ENCODE measurements around the gene MRO.

Gene MRO

DNA sequence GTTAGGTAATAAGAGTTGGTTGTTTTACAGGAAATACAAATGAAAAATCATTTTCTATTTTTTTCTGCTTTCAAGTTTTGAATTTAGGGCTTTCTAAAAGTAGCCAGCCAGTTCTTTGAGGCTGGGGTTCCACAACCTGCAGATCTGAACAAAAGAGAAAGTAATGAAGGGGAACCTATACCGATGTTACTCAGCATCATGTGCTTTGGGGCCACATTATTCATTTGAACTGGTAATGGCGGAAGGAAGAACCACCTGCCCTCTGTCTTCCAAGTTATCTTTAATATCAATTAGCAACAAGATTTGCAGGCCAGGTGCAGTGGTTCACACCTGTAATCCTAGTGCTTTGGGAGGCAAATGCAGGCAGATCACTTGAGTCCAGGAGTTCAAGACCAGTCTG, 12.9 kb upstream of the MRO start:
- no peak for DNase-seq

DNA sequence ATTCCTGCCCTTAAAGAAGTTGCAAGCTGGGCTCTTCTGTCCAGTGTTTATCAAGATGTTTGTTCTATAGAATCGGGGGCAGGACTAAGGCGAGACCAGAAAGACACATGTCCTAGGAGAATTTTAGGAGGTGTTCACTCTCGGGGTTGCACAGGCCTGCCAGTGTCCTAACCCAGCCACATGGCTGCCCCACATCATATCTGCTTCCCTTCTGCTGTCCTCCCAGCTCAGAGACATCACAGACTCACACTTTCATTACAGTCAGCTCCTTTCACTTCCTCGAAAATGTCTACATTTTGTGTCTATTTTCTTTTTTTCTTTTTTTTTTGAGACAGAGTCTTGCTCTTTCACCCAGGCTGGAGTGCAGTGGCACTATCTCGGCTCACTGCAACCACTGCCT, 10.7 kb upstream of the MRO start:
- DNase-seq, result no peak

DNA sequence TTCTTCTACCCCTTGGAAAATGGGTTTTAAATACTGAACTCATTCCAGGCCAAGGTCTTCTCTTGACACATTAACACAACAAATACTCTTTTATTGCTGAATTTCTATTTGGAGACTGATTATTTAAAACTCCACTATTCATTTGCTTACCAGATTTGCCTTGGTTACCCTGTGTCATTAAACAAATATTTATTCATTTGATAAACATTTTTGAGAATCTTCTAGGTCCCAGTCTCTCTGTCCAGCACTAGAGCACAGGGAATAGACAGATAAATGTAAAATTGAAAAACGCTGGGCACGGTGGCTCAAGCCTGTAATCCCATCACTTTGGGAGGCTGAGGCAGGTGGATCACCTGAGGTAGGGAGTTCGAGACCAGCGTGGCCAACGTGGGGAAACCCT, 9.8 kb upstream of the MRO start:
- DNase-seq, result no peak

DNA sequence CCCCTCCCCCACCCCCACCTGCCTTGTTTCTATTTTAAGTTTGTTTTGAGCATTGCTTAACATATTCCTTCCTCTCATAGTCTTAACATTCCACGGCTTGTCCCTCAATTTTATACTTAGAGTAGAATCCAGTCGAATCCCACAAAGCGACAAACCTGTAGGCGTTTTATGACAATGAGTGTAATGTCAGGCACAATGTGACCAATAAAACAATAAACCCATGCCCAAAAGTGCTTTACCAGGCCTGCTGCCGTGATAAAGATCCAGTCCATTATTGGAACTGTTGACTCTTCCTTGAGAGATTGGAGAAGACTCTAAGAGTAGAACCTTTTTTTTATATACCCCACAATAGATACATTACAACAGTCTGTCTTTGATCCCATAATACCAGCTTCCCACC, 6.2 kb upstream of the MRO start:
- no peak for DNase-seq

DNA sequence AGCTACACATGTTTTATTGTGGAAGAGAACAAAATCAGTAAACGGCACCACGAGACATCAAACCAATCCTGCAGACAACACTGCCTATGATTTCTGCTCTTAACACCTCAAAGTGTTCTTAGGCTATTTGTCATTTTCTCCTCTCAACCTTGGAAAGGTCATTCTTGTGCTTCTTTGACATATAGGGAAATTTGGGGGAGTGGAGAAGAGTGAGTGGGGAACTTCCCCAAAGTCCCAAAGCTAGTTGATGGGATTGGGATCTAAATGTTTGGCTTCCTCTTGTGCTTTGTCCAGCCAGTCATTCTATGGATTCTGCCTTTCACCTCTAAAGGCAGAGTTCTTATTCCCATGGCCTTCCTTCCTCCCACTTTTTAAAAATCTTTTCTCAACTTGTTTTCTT, 5.8 kb upstream of the MRO start:
- DNase-seq, result no peak

DNA sequence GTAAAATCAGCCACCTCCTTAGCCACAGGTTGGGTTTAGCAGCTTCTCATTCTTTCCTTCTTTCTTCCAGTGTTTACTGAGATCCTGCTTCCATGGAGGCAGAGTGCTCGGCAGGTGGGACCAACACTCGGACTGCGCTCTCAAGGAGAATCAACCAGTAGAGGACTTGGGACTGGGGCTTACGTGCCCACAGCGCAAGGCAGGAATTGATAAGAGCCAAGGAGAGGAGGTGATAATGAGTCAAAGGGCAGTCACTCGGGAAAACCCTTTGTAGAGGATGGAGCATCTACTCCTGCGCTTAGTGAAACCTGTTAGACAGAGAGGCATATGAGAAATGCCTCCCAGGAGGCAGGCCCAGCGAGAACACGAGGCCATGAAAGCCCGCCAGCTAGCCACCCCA, 2.9 kb upstream of the MRO start:
- no peak for DNase-seq

DNA sequence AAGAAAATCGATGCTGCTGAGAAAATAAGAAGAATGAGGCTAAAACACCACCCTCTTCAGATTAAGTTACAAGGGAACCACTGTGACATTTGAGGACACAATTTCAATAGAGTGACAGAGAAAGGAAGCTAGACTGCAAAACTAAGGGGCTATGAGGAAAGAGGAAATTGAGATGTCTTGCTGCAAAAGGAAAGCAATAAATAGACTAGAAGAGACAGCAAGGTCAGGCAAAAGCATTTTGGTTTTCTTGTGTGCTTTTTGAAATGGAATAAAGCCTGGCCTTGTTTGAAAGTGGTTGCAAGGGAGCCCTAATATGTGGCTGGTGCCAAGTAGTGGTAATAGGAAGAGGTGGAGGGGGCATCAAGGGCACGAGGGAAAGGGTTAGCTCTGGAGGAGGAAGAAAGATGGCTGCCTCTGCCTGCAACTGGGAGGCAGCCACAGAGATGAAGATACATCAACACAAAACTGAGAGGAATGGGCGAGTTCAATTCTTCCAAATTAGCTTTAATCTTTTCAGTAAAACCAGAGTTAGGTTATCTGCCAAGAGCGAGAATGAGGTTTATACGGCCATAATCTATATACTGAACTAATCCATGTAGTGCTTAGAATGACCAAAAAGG, 1.2 kb upstream of the MRO start:
- no peak for DNase-seq

DNA sequence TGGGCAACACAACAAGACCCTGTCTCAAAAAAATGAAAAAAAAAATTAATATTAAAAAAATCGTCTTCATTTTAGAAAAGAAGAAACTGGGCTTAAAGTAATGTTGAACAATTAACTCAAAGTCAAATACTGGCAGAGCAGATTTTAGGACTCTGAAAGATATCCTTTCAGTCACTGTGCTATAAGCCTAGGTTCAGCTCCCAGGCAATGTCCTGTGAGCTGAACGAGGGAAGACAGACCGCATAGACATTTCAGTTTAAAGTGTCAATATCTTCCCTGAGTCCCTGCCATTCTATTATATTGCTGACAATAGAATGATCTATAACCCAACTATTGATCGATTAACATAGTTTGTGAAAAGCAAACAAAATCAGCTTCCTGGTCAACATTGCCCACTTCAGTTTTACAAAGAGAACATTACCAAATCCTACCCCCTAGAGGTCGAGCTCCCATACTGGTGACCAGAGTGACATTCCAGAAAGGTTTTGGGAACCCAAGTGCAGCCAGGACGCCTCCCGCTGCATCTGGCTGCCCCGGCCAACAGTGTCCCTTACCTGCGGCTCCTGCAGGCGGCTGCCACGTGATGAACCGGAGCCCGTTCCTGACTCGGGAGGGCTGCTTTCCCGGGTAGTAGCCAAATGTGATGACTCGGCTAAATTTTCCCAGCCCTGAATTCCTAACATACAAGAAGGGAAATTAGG, 639 bp downstream of the MRO start:
- no peak for DNase-seq

DNA sequence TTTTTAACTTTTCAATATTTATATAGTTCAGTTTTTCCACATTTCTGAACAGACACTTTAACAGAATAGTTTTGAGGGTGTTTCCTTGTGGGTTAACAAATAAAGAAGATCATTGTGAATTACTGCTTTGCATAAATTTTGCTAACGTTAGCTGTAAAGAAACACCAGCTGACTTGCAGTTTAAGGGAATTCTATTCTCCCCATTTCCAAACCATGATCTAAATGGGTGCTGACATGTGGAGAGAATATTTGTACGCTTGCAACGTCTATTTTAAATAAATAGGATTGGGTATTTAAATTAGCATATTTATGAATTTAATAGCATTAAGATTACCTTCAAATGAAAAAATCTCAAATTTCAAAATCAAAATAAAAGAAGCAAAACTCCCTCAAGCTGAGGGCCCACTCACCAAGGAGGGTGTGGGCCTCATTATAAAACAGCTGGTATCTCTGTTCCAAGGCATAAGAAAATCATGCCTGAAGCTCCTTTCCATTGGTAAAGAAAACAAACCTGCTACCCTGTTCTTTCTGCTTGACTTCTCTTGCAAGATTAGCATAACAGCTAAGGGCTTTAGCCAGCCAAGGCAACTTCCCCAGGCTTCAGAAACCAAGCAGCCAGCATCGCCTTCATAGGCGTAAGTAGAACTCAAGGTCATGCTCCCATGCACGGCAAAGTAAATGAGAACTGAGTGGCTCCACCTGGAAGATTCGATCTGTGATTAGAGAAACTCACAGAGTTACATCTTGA, 3.2 kb downstream of the MRO start:
- no peak for DNase-seq

DNA sequence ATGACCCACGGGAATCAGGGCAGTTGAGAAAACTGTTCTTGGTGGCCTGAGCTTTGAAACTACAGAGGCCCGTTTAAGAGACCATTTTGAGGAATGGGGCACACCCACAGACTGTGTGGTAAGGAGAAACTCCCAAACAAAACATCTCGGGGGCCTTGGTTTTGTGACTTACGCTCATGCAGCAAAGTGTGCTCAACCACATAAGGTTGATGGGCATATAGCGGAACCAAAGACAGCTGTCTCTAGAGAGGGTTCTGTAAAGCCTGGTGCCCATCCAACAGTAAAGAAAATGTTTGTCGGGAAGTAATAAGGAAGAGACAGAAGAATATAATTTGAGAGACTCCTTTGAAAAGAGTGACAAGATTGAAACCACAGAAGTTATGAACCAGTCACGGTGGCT, 5.4 kb downstream of the MRO start:
- no peak for DNase-seq

DNA sequence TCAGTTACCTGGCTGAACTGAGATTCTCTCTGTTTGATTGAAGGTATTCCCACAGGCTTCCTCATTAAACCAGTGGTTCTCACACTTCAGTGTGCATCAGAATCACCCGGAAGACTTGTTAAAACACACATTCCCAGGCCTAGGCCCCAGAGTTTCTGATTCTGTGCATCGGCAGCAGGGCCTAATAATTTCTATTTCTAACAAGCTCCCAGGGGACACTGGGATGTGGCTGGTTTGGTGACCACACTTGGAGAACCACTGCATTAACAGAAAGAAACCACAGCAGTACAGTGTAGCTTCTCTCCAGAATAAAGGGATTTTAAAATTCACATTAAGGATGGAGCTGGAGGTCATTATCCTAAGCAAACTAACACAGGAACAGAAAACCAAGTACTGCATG, 6.5 kb downstream of the MRO start:
- DNase-seq, result no peak

DNA sequence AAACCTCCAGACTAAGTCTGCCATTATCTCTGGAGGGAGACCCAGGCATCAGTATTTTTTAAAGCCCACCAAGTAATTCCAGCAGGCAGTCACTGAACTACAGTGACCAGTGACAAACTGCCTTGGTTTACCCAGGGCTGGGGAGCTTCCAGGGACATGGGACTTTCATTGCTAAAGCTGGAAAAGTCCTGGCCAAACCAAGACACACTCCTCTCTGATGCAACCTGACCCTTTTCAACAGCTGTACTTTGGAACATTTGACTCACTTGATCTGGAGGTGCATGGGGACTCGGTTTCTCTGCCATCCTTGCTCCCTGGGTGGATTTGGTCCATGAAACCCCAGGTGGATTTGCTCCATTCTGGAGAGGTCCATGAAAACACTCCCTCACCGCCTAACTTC, 7.0 kb downstream of the MRO start:
- DNase-seq, result no peak

DNA sequence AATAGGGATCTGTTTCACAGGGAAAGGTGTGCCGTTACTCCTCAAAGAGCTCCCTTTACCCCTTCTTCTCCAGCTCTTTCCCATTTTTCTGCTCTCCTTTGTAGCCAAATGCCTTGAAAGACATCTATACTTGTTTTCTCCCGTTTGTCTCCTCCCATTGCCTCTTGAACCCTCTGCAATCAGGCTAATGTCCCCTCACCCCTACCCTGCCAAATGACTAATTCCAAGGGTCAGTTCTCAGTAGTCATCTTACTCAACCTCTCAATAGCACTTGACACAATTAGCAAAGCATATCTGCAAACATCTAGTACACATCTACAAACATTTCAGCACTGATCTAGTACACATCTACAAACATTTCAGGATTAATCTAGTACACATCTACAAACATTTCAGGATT, 12.6 kb downstream of the MRO start:
- no peak for DNase-seq

DNA sequence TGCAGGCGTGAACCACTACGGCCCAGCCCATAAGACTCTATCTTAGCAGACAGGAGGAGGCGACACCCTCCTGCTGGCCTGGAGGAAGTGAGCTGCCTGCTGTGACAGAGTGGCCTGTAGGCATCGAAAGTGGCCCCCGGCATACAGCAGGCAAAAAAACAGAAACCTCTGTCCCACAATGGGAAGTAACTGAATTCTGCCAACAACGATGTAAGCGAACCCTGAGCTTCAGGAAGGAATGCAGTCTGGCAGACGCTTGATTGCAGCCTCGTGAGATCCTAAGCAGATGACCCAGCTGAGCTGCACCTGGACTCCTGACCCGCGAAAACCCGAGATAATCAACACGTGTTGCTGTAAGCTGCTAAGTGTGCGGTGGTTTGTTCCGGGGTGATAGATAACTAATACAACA, 13.6 kb downstream of the MRO start:
- DNase-seq, result no peak

DNA sequence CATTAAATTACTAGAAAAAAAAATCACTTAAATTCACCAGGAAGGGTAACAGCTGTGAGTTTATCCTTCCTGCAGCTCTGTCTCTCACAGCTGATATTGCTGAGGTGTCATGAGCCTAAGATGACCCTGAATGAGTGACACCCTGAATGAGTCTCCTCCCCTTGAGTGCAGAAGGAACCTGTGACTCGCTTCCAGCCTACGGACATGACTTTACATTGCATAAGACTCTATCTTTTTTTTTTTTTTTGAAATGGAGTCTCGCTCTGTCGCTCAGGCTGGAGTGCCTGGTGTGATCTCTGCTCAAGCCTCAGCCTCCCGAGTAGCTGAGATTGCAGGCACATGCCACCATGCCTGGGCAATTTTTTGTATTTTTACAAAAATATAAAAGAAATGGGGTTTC, 14.1 kb downstream of the MRO start:
- no peak for DNase-seq

DNA sequence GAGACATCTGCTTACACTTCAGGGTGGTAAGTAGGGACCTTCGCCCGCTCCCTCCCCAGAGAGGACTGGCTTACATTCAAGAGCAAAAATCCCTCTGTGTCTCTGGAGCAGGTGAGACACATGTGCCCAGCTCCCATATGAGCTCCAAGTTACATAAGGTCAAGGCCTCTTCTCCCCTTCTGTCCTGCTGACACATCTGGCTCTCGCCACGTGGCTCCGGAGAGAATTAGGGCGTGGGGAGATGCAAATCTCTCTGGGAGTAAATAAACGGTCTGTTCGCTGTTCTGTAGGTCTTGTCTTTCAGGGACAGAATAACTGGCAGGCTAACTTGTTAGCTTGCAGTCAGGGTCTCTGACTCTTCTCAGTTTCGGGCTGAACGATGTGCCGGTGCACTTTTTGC, 16.2 kb downstream of the MRO start:
- no peak for DNase-seq

DNA sequence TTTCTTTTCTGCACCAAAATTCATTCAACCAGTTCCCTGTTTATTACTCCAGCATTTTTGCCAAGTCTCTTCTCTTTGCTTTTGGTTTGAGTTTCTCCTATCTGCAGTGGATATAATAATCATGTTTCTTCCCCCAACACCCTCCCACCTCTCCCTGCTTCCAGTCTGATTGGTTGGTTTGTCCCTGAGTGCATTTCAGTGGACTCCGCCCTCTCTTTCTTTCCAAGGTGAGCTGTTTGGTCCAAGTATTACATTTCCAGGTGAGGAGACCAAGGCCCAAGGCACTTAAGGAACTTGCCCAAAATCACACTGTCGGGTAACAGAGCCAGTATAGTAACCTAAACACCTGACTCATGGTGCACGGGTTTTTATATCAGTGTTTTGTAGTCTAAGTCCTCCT, 17.7 kb downstream of the MRO start:
- DNase-seq, result no peak

DNA sequence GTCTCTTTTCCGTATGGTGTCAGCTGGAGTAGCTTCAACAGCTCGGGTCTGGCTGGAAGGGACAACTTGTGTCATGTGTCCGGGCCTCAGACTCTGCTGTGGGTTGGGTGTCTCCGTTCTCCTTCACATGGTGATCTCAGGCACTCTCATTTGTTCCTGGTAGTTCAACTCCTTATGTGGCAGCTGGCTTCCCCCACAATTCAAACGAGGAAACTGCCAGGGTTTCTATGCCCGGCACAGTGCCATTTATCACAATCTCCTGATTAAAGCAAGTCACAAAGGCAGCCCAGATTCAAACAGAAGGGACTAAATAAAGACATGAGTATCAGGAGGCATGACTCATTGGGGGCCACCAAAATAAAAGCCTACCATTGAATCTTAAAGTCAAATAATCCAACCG, 22.7 kb downstream of the MRO start:
- no peak for DNase-seq

DNA sequence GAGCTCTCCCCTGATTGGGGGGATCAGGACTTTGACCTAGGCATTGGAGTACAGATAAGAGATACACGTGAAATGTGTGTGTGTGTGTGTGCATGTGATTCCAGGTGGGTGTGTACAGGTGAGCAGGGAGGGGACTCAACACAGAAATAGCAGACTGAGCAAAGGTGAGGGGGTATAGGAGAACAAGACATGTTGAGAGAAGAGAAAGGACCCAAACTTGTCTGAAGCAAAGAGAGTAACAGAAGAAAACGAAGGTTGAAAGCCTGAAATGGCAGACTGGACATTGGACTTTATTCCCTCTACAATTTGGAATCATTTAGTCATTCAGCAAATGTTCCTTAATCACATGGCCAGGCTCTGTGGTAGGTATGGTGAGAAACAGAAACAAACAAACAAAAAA, 23.3 kb downstream of the MRO start:
- no peak for DNase-seq

DNA sequence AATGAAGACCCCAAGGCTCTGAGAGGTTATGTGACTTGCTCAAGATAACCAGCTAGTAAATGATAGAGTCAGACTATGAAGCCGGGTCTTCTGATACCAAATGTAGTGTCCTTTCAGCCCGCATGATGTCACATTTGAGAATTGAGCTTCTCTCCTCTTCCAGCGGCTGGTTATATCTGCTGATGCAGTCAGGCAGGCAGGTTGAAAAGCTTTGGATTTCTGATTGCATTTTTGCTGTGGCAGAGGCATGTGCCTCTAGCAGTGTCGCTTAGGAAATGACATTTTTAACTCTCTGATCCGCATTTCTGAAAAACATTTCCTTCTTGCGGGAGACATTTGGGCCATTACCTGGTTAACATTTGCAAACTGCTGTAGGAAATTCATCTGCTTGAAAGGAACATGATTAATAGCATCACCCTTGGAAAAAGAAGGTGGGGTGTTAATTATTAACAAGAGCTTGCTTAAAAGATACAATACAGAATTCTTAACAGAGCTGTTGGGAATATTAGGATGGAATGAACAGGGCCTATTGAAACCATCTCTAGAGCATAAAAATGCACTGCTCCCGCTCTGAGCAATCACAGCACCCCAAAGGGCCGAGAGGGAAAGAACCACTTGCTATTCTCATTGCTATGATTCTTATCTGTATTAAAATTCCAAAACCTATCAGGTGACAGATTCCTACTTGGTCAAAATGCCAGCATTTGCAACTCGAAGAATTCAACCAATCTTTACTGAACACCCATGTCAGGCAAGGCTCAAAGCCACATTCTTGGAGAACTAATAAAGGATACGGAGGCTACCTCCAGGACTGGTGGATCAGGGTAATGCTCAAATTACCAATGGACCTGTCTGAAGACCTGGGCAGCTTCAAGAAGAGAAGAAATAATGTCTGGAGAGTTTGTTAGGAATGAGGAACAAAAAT, 25.9 kb downstream of the MRO start:
- no peak for DNase-seq

DNA sequence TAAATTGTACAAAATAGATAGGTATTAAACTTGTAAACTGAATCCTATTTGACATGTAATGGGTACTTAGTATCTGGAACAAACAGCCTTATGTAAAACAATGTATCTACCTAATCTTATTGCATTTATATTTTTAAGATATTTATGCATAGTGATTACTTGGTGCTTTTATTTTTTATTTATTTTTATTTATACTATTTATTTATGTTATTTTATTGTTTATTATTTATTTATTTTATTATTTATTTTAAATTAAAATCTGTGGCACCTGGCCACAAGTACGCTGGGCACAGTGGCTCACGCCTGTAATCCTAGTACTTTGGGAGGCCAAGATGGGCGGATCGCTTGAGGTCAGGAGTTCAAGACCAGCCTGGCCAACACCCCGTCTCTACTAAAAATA, 26.9 kb downstream of the MRO start:
- DNase-seq, result no peak

DNA sequence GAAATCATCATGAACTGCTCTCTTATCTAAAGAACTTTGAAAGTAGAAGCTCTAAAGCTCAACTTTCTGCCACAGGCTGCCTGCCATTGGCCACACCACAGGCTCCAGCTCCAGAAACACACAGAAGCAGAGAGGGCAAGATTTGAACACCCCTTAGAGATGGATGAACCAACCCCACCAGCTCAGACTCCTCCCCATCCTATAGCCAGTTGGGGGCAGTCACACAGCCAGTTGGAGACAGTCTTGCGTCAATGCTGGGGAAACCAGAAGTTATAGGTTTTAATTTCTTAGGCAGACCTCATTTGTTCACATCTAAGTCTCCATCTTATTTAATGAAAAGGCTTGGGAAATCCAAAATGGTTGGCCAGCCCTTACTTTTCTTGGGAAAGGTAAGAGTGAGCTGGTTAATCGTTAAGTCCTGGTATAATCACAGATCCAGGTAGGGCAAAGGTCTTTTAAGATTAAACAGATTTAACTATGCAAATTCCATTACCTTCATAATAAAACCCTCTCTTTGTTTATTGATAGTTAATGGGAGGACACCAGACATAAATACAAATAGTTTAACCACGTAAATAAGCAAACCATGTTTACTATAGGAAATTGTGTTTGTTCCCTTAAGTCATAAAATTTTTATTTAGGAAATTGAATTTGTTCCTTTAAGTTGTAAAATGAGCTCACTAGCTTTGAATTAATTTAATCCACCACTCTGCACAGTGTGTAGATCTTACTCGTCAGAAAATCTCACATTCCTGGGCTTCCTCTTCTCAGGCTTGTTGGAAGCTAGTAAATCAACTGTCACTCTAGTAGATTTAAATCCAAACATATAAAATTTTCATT, 28.0 kb downstream of the MRO start:
- DNase-seq, result no peak

DNA sequence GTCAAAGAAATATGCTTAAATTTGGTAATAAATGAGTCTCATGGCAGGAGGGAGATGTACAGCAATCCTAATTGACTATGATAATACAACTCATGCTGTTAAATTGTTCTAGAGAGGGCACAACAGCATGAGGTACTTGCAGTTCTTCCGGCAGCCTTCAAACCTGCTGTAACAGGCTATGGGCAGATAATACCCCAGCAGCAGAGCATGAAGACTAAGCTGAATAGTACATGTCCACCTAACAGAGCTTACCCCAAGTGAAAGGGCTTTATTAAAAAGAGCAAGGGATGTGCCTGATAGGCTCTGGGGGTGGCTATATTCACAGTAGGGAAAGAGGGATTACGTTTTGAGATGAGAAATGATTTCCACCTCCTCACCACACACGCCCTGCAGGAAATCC, 28.9 kb downstream of the MRO start:
- DNase-seq, result no peak
